ENCODE measurements around the gene ITPR1.

GRCh38 chr3:4817128-4817527 lies 324.0 kb downstream of the ITPR1 start:
- TF ChIP-seq CTCF (conservative IDR thresholded peaks at IDR 0.05; ENCODE audit: low read length): no peak
- no peak for TF ChIP-seq EZH2phosphoT487 (IDR thresholded peaks at IDR 0.05; ENCODE audit: borderline replicate concordance, low read depth, low read length)
